ENCODE results near the gene EMILIN3. TPM values are rescaled to one million over a fixed set of nuclear protein-coding genes. Genes with fewer than 3 reads are reported as not detected.
A peak's percentile ranks its signal among the peaks of the same experiment; 100 is the strongest.

The EMILIN3 gene
- total RNA-seq, 1 experiment from 2014 or later, result not detected

DNA sequence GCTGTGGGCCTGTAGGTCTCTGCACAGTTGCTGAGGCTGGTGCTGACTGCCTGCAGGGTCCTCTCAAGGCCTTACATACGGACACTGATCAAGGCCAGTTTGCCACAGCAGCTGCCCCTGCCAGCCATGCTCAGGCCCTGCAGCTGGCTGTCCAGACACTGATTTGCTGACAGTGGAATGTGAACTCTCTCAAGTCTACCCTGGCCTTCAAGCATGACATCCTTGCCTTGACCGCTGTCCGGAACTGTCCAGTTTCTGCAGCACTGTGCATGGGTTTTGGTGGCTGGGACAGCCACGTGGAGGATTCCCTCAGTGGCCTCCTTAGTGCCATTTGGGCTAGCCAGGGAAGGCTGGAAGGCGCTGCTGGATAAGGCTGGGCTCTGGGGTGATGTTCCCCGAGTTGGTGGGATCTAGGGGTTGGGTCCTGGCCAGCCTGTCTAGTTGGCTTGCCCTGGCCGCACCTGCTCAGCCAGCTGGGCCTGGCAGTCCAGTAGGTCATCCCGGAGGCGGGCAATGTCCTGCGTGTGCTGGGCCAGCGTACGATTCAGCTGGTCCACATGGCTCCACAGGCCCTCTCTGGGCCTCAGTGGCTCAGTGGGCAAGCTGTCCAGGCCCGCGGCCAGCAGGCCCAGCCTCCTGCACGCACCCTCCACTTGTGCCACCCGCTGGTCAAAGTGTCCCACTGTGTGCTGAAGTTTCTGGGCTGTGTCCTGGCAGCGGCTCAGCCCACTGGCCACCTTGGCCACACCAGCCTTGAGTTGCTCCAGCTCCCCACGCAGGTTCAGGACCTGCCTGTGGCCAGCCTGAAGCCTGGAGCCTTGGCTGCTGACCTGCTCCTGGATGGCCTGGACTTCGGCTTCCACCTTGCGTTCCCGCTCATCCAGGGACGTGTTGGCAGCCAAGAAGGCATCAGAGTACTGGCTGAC lies 5.5 kb downstream of the EMILIN3 start:
- intact Hi-C loops (cut with micrococcal nuclease), result no loop called here
- Histone ChIP-seq H3K36me3 (ENCODE audit: control insufficient read depth in 1 of 2, insufficient read depth in 2 of 2, low read length in 2 of 2) (0 out of 4 replicates have a peak, but pooled peaks cover 0 to 3% of the 10 kb centered on the region in 2 experiments), H4K20me1 (ENCODE audit: insufficient read depth) (no peaks in the 10 kb centered on the region), H3K9me2 (ENCODE audit: insufficient read depth) (no peaks in the 10 kb centered on the region), H3K9me3 (ENCODE audit: control insufficient read depth in 1 of 2, insufficient read depth in 1 of 2, low read depth in 1 of 2, low read length in 2 of 2) (no peaks in the 10 kb centered on the region), H3K4me3 (replicated peaks in 1 of 2; ENCODE audit: low read depth in 1 of 2, low read length in 2 of 2) (no peak overlapping the region), H3K79me2 (ENCODE audit: insufficient read depth, low read length) (no peaks in the 10 kb centered on the region), H2AFZ (ENCODE audit: low read depth, low read length, poor library complexity, severe bottlenecking) (no peak overlapping the region), H3K9ac (ENCODE audit: low read length) (no peak overlapping the region), H3K27me3 (ENCODE audit: insufficient read depth, low read length) (no peaks in the 10 kb centered on the region), H3K4me2 (ENCODE audit: low read length) (no peak overlapping the region), H3K4me1 (ENCODE audit: control insufficient read depth in 1 of 2, insufficient read depth in 2 of 2, low read length in 2 of 2) (no peaks in the 10 kb centered on the region), H3K27ac (ENCODE audit: low read depth, low read length) (no peak overlapping the region)
- DNase-seq (ENCODE audit: low read depth, low spot score) (no peak), ATAC-seq (0 out of 2 replicates have a peak, but pooled peaks have one; percentile 9)
- BruUV-seq (replicated peaks), result no TSS peak
- TF ChIP-seq SRF (IDR thresholded peaks at IDR 0.05; ENCODE audit: low read depth) (no peak), ZNF274 (IDR thresholded peaks at IDR 0.05; ENCODE audit: low read depth, low read length) (no peak), EZH2 (IDR thresholded peaks at IDR 0.05) (no peak), ELF1 (IDR thresholded peaks at IDR 0.05; ENCODE audit: borderline replicate concordance, low read depth) (no peak)
- ChIA-PET CTCF (no interaction called here), RAD21 (ENCODE audit: low non-redundant PET in 1 of 2, low total read pairs in 2 of 2, uncharacterized antibody in 2 of 2, unreplicated experiment in 2 of 2) (no interaction called here), POLR2A (no interaction called here)

DNA sequence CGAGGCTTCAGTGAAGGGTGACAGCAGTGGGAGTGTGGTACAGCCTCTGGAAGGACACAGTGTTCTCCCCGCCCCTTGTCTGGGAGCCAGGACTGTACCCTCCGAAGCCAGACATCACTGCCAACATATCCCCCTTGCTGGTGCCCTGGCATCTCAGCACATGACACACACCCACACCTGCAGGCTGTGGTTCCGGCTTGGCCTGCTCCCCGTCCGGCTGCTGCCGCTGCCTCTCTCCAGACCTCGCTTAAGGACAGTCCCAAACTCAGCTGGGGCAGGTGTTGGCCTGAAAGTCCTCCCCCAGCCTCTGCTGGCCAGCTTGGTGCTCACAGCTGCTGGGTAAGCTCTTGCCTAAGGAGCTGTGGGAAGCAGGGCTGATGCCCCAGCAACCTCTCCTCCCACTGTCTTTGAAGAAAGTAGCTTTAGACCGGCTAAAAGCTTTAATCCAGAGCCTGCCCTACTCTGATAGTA lies 7.0 kb downstream of the EMILIN3 start:
- no peak for ATAC-seq
- H3K4me1 ChIP-seq (ENCODE audit: control insufficient read depth in 1 of 2, insufficient read depth in 2 of 2, low read length in 2 of 2), result no peaks in the 10 kb centered on the region
- intact Hi-C loops (cut with micrococcal nuclease), result no loop called here
- ChIA-PET POLR2A (no interaction called here), RAD21 (ENCODE audit: low non-redundant PET in 1 of 2, low total read pairs in 2 of 2, uncharacterized antibody in 2 of 2, unreplicated experiment in 2 of 2) (no interaction called here), CTCF (no interaction called here)
- H4K20me1 ChIP-seq (ENCODE audit: insufficient read depth), result no peaks in the 10 kb centered on the region
- no peak overlapping the region for H3K4me2 ChIP-seq (ENCODE audit: low read length)
- H3K9ac ChIP-seq (ENCODE audit: low read length), result no peak overlapping the region
- no peaks in the 10 kb centered on the region for H3K27me3 ChIP-seq (ENCODE audit: insufficient read depth, low read length)
- H3K9me3 ChIP-seq (ENCODE audit: control insufficient read depth in 1 of 2, insufficient read depth in 1 of 2, low read depth in 1 of 2, low read length in 2 of 2), result no peaks in the 10 kb centered on the region
- no peak overlapping the region for H3K27ac ChIP-seq (ENCODE audit: low read depth, low read length)
- DNase-seq (ENCODE audit: low read depth, low spot score), result no peak
- BruUV-seq (replicated peaks), result TSS peak; percentile 21
- no peak overlapping the region for H3K4me3 ChIP-seq (replicated peaks in 1 of 2; ENCODE audit: low read depth in 1 of 2, low read length in 2 of 2)
- TF ChIP-seq POLR2A (IDR thresholded peaks at IDR 0.05; ENCODE audit: borderline replicate concordance, extremely low read depth, insufficient read depth, insufficient read length) (no peak), RAD21 (IDR thresholded peaks at IDR 0.05; ENCODE audit: low read depth) (no peak), SP1 (IDR thresholded peaks at IDR 0.05; ENCODE audit: low read depth) (no peak), CBX3 (IDR thresholded peaks at IDR 0.05; ENCODE audit: low read depth) (no peak), POLR2AphosphoS5 (IDR thresholded peaks at IDR 0.05; ENCODE audit: low read depth, low read length) (no peak), EZH2phosphoT487 (IDR thresholded peaks at IDR 0.05; ENCODE audit: borderline replicate concordance) (no peak), FOSL1 (IDR thresholded peaks at IDR 0.05; ENCODE audit: low read depth) (no peak), EZH2 (IDR thresholded peaks at IDR 0.05) (no peak), ELF1 (IDR thresholded peaks at IDR 0.05; ENCODE audit: borderline replicate concordance, low read depth) (no peak), EGR1 (IDR thresholded peaks at IDR 0.05; ENCODE audit: low read depth) (no peak), ZBTB33 (IDR thresholded peaks at IDR 0.05; ENCODE audit: extremely low read depth, insufficient replicate concordance, low read length) (no peak), ZFX (IDR thresholded peaks at IDR 0.05) (no peak), JUND (IDR thresholded peaks at IDR 0.05) (no peak)
- TF ChIP-seq, protein P1, sequence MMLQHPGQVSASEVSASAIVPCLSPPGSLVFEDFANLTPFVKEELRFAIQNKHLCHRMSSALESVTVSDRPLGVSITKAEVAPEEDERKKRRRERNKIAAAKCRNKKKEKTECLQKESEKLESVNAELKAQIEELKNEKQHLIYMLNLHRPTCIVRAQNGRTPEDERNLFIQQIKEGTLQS (IDR thresholded peaks at IDR 0.05), result no peak
- H3K9me2 ChIP-seq (ENCODE audit: insufficient read depth), result no peaks in the 10 kb centered on the region
- H2AFZ ChIP-seq (ENCODE audit: low read depth, low read length, poor library complexity, severe bottlenecking), result no peak overlapping the region
- H3K36me3 ChIP-seq (ENCODE audit: control insufficient read depth in 1 of 2, insufficient read depth in 2 of 2, low read length in 2 of 2), result 0 out of 4 replicates have a peak, but pooled peaks cover 0 to 3% of the 10 kb centered on the region in 2 experiments
- no peaks in the 10 kb centered on the region for H3K79me2 ChIP-seq (ENCODE audit: insufficient read depth, low read length)
